IMR-90 (cell line): ENCODE results near the gene PF4V1. TPM values are rescaled to one million over a fixed set of nuclear protein-coding genes. Genes with fewer than 3 reads are reported as not detected.

ENCODE experiments used
- ATAC-seq: fragments of 200-7000 bp; cut with Tn5 transposase; 2 replicates; pipeline ENCODE4 v1.9.1; 2020; ENCODE audit warnings: low read depth, mild to moderate bottlenecking, moderate library complexity
- BruUV-seq: library from RNA; stranded (reverse); fragments of 400-500 nt; replicated peaks from 2 replicates; lab custom pipeline; 2021; lab: Mats Ljungman, UMichigan
- CTCF ChIA-PET: fragments of 300-600 bp; formaldehyde crosslinking; extraction: SDS; loops from one replicate; lab custom pipeline; 2021; ENCODE audit warnings: antibody characterized with exemption; lab: Yijun Ruan, JAX
- POLR2A ChIA-PET: fragments of 300-600 bp; sonication (Branson Sonifier 250); formaldehyde crosslinking; loops from one replicate; lab custom pipeline; 2022; ENCODE audit warnings: antibody characterized with exemption; ENCODE audit not compliant: unreplicated experiment; lab: Charles Lee
- DNase-seq: peaks from one replicate; pipeline ENCODE4 v3.0.0; 2013
- H2AFZ ChIP-seq: replicated peaks from 2 replicates; pipeline ENCODE3; 2013; ENCODE audit warnings: low read length, mild to moderate bottlenecking; ENCODE audit not compliant: poor library complexity
- H2AK5ac ChIP-seq: 2 replicates; pipeline ENCODE4 v1.6.1; 2013; ENCODE audit warnings: low read depth, low read length, inconsistent platforms
- H2AK9ac ChIP-seq: replicated peaks from 2 replicates; pipeline ENCODE3; 2013; ENCODE audit warnings: mild to moderate bottlenecking, low read depth, low read length, moderate library complexity; ENCODE audit not compliant: poor library complexity
- H2BK120ac ChIP-seq: 2 replicates; pipeline ENCODE4 v1.6.1; 2013; ENCODE audit warnings: low read depth, low read length, inconsistent platforms
- H2BK15ac ChIP-seq: 3 replicates; pipeline ENCODE4 v1.6.1; 2013; ENCODE audit warnings: low read depth, low read length, inconsistent platforms
- H2BK20ac ChIP-seq: 2 replicates; pipeline ENCODE4 v1.6.1; 2013; ENCODE audit warnings: low read depth, mild to moderate bottlenecking, inconsistent platforms, low read length, moderate library complexity
- H2BK5ac ChIP-seq: 2 replicates; pipeline ENCODE4 v1.6.1; 2013; ENCODE audit warnings: mild to moderate bottlenecking, low read depth, low read length, inconsistent platforms; ENCODE audit not compliant: poor library complexity, severe bottlenecking
- H3K14ac ChIP-seq: replicated peaks from 2 replicates; pipeline ENCODE4 v1.6.1; 2013; ENCODE audit warnings: low read depth, low read length, inconsistent platforms
- H3K18ac ChIP-seq: 2 replicates; pipeline ENCODE4 v1.6.1; 2013; ENCODE audit warnings: low read depth, low read length, control low read depth
- H3K23ac ChIP-seq: 2 replicates; pipeline ENCODE4 v1.6.1; 2013; ENCODE audit warnings: low read depth, low read length, inconsistent platforms
- H3K27ac ChIP-seq: 2 replicates; pipeline ENCODE4 v1.5.1; 2013; ENCODE audit warnings: mild to moderate bottlenecking, control low read depth, low read length; ENCODE audit not compliant: insufficient read depth
- H3K27me3 ChIP-seq: 2 replicates; pipeline ENCODE4 v1.6.1; 2013; ENCODE audit warnings: low read length; ENCODE audit not compliant: control insufficient read depth, insufficient read depth
- H3K36me3 ChIP-seq: 2 replicates; pipeline ENCODE4 v1.6.1; 2013; ENCODE audit warnings: low read length, mixed read lengths; ENCODE audit not compliant: control insufficient read depth, insufficient read depth
- H3K4ac ChIP-seq: 2 replicates; pipeline ENCODE4 v1.6.1; 2013; ENCODE audit warnings: low read depth, low read length, inconsistent platforms
- H3K4me1 ChIP-seq: 2 replicates; pipeline ENCODE4 v1.6.1; 2013; ENCODE audit warnings: low read length, mixed read lengths; ENCODE audit not compliant: control insufficient read depth, insufficient read depth
- H3K4me2 ChIP-seq: 2 replicates; pipeline ENCODE4 v1.6.1; 2013; ENCODE audit warnings: low read depth, mild to moderate bottlenecking, control low read depth, low read length, moderate library complexity
- H3K4me3 ChIP-seq: 2 replicates; pipeline ENCODE4 v1.5.1; 2013; ENCODE audit warnings: low read depth, mild to moderate bottlenecking, control low read depth, low read length, moderate library complexity; ENCODE audit not compliant: insufficient read depth
- H3K56ac ChIP-seq: 2 replicates; pipeline ENCODE4 v1.6.1; 2013; ENCODE audit warnings: low read length, inconsistent platforms; ENCODE audit not compliant: insufficient read depth; ENCODE audit errors: extremely low read depth
- H3K79me1 ChIP-seq, 2 experiments: 2 replicates each; pipeline ENCODE4 v1.6.1; 2013; ENCODE audit warnings: low read length in 2 of 2, inconsistent platforms in 1 of 2, low read depth in 1 of 2
- H3K9ac ChIP-seq: 2 replicates; pipeline ENCODE4 v1.6.1; 2013; ENCODE audit warnings: low read depth, low read length, control low read depth
- H3K9me1 ChIP-seq: 2 replicates; pipeline ENCODE4 v1.6.1; 2013; ENCODE audit warnings: low read length, inconsistent platforms; ENCODE audit not compliant: insufficient read depth
- H3K9me3 ChIP-seq: 2 replicates; pipeline ENCODE4 v1.6.1; 2013; ENCODE audit warnings: low read length; ENCODE audit not compliant: control insufficient read depth, insufficient read depth
- H4K20me1 ChIP-seq: 2 replicates; pipeline ENCODE4 v1.6.1; 2013; ENCODE audit warnings: low read length, inconsistent platforms; ENCODE audit not compliant: insufficient read depth
- H4K5ac ChIP-seq: 2 replicates; pipeline ENCODE4 v1.6.1; 2013; ENCODE audit warnings: mild to moderate bottlenecking, low read depth, low read length, control low read depth
- H4K8ac ChIP-seq, 2 experiments: 2 replicates each; pipeline ENCODE4 v1.6.1; 2013; ENCODE audit warnings: low read depth in 2 of 2, low read length in 2 of 2, control low read depth in 1 of 2, inconsistent platforms in 1 of 2
- H4K91ac ChIP-seq: 2 replicates; pipeline ENCODE4 v1.6.1; 2013; ENCODE audit warnings: low read depth, low read length, inconsistent platforms; ENCODE audit not compliant: insufficient read depth
- BHLHE40 ChIP-seq: fragments of 150-350 bp; IDR thresholded peaks from 2 replicates; pipeline ENCODE4 v1.6.1; 2016; ENCODE audit warnings: mild to moderate bottlenecking, low read depth, low read length
- CEBPB ChIP-seq: IDR thresholded peaks from 2 replicates; pipeline ENCODE4 v1.6.1; 2012; ENCODE audit warnings: low read depth, low read length, improper control_type of control experiment
- ELK1 ChIP-seq: fragments of 150-350 bp; IDR thresholded peaks from 2 replicates; pipeline ENCODE4 v1.6.1; 2016; ENCODE audit warnings: low read depth, mild to moderate bottlenecking, low read length, moderate library complexity, borderline replicate concordance
- MAFK ChIP-seq: IDR thresholded peaks from 2 replicates; pipeline ENCODE4 v1.6.1; 2012; ENCODE audit warnings: low read depth, low read length, improper control_type of control experiment
- MAZ ChIP-seq: IDR thresholded peaks from 2 replicates; pipeline ENCODE4 v1.6.1; 2012; ENCODE audit warnings: low read depth, mild to moderate bottlenecking, low read length, improper control_type of control experiment, moderate library complexity, borderline replicate concordance
- RAD21 ChIP-seq: IDR thresholded peaks from 2 replicates; pipeline ENCODE4 v1.6.1; 2012; ENCODE audit warnings: low read length, improper control_type of control experiment
- RCOR1 ChIP-seq: IDR thresholded peaks from 2 replicates; pipeline ENCODE4 v1.6.1; 2012; ENCODE audit warnings: mild to moderate bottlenecking, low read length, improper control_type of control experiment; ENCODE audit not compliant: insufficient replicate concordance
- USF2 ChIP-seq: fragments of 150-350 bp; IDR thresholded peaks from 2 replicates; pipeline ENCODE4 v1.6.1; 2017; ENCODE audit warnings: mild to moderate bottlenecking, antibody characterized with exemption, low read length, low read depth
- WGBS, 2 experiments: methylation state at CpG; one replicate each; pipeline versions ENCODE4 v1.1.5 to v1.1.7; 2013; ENCODE audit warnings: missing lambda C conversion rate in 2 of 2; ENCODE audit not compliant: insufficient read length in 1 of 2; ENCODE audit errors: extremely low coverage in 2 of 2; 5-methylcytosine and 5-hydroxymethylcytosine counted together
- dilution Hi-C: fragments of 300-500 bp; cut with HindIII; formaldehyde crosslinking; loops from one replicate; pipeline ENCODE4 v1.14.3; 2018; ENCODE audit warnings: low sequenced_read_pairs; ENCODE audit not compliant: unreplicated experiment
- in situ Hi-C: fragments of 300-500 bp; cut with MboI; formaldehyde crosslinking; loops from 3 replicates; pipeline ENCODE4 v1.14.3; 2019; ENCODE audit warnings: low sequenced_read_pairs, inconsistent platforms, mixed read lengths
- intact Hi-C: fragments of 100-400 bp; cut with micrococcal nuclease; formaldehyde crosslinking; loops from 2 replicates; pipeline ENCODE4 v1.10.0; 2022
- polyA plus RNA-seq, 3 experiments: library from polyadenylated mRNA; depleted of rRNA; stranded (reverse); fragments of >200 nt; gene quantifications; 2 replicates each; pipeline ENCODE4 v1.2.3, GENCODE V29; 2012; ENCODE audit warnings: low replicate concordance in 1 of 3
- total RNA-seq: library from RNA; depleted of rRNA; stranded (reverse); fragments of >200 nt; gene quantifications from 2 replicates; pipeline ENCODE4 v1.2.3, GENCODE V29; 2012

PF4V1 gene
- total and polyA plus RNA-seq, 2 of the 4 experiments (the other 2 are of a cell fraction) = not detected

- H3K4me1 ChIP-seq = peaks cover 3% of the 10 kb centered on the region; the same call in 1 of the 2 replicates
- no peak overlapping the region for H3K4ac ChIP-seq
- no peak overlapping the region for H4K91ac ChIP-seq
- H2AK9ac ChIP-seq = no peak overlapping the region
- 100% methylated on average over 1 of the region's 1 CpG; no CpG with 5 or more reads in 1 of the 2 experiments for WGBS, 2 experiments
- H2AFZ ChIP-seq = no peak overlapping the region
- H3K9me1 ChIP-seq = no peaks in the 10 kb centered on the region
- in situ Hi-C loops = no loop called here
- ChIA-PET CTCF (no interaction called here), POLR2A (no interaction called here)
- no peak overlapping the region for H3K27ac ChIP-seq
- H4K8ac ChIP-seq = no peak overlapping the region
- H3K27me3 ChIP-seq = peaks cover 52% of the 10 kb centered on the region
- no peak overlapping the region for H3K18ac ChIP-seq
- H2BK5ac ChIP-seq = no peak overlapping the region
- no peak overlapping the region for H3K14ac ChIP-seq
- H4K5ac ChIP-seq = no peak overlapping the region
- H3K4me2 ChIP-seq = no peak overlapping the region
- DNase-seq = no peak
- BruUV-seq = no TSS peak
- intact Hi-C loops = no loop called here
- no peak overlapping the region for H2AK5ac ChIP-seq
- no peaks in the 10 kb centered on the region for H3K36me3 ChIP-seq
- ATAC-seq = no peak
- H3K79me1 ChIP-seq = no peaks in the 10 kb centered on the region
- no peak overlapping the region for H2BK20ac ChIP-seq
- H4K20me1 ChIP-seq = no peaks in the 10 kb centered on the region
- no peak overlapping the region for H3K23ac ChIP-seq
- H3K9ac ChIP-seq = no peak overlapping the region
- H3K56ac ChIP-seq = no peak overlapping the region
- H3K4me3 ChIP-seq = no peak overlapping the region
- TF ChIP-seq ELK1 (no peak), USF2 (no peak), BHLHE40 (no peak), RCOR1 (no peak), MAFK (no peak), RAD21 (no peak), CEBPB (no peak), MAZ (no peak)
- no peak overlapping the region for H2BK15ac ChIP-seq
- dilution Hi-C loops = no loop called here
- no peak overlapping the region for H2BK120ac ChIP-seq
- no peaks in the 10 kb centered on the region; the same call in 1 of the 2 replicates for H3K9me3 ChIP-seq
Observed at GRCh38 chr4:73870768-73871167, 17.7 kb downstream of the PF4V1 start.
